SW480 (cell line): ENCODE results near the gene CEBPE.
A peak's percentile ranks its signal among the peaks of the same experiment; 100 is the strongest.

Source experiments
- DNase-seq: peaks from one replicate; pipeline ENCODE4 v3.0.0-alpha.2; 2016; ENCODE audit warnings: low spot score

Gene CEBPE

GRCh38 chr14:23102801-23103200 lies 16.3 kb downstream of the CEBPE start:
- DNase-seq, result no peak

- no peak for DNase-seq
Measured at GRCh38 chr14:23101986-23102625, 16.9 kb downstream of the CEBPE start.

GRCh38 chr14:23101213-23101970 lies 17.7 kb downstream of the CEBPE start:
- DNase-seq, result no peak

- no peak for DNase-seq
Measured at GRCh38 chr14:23099212-23099861, 19.7 kb downstream of the CEBPE start.

- DNase-seq, result no peak
Measured at GRCh38 chr14:23097786-23098185, 21.3 kb downstream of the CEBPE start.

GRCh38 chr14:23095196-23096108 lies 23.6 kb downstream of the CEBPE start, which contains the start of gene C14orf119:
TSS of gene C14orf119 (plus strand) at chr14:23095505. CDS start at chr14:23097659, 2,154 bp downstream.
- peak; percentile 99 for DNase-seq

GRCh38 chr14:23094666-23095195 lies 24.3 kb downstream of the CEBPE start, which contains the start of gene ACIN1:
TSS of gene ACIN1 (minus strand) at chr14:23095136. CDS start at chr14:23095112, 24 bp downstream.
- DNase-seq, result peak; percentile 75

GRCh38 chr14:23093991-23094665 lies 24.9 kb downstream of the CEBPE start:
- DNase-seq, result no peak

- no peak for DNase-seq
Measured at GRCh38 chr14:23093526-23093925, 25.5 kb downstream of the CEBPE start.

- no peak for DNase-seq
Measured at GRCh38 chr14:23093104-23093503, 26.0 kb downstream of the CEBPE start.

GRCh38 chr14:23091294-23092225 lies 27.5 kb downstream of the CEBPE start:
- no peak for DNase-seq

- DNase-seq, result no peak
Measured at GRCh38 chr14:23090254-23090636, 28.8 kb downstream of the CEBPE start.

GRCh38 chr14:23089498-23090253 lies 29.4 kb downstream of the CEBPE start:
- no peak for DNase-seq

- DNase-seq, result no peak
Measured at GRCh38 chr14:23086565-23086964, 32.5 kb downstream of the CEBPE start.

- no peak for DNase-seq
Measured at GRCh38 chr14:23085458-23085857, 33.6 kb downstream of the CEBPE start.

GRCh38 chr14:23080474-23080873 lies 38.6 kb downstream of the CEBPE start:
- DNase-seq, result no peak

- DNase-seq, result no peak
Measured at GRCh38 chr14:23079716-23080115, 39.3 kb downstream of the CEBPE start.

- DNase-seq, result peak; percentile 56
Measured at GRCh38 chr14:23078692-23079116, 40.4 kb downstream of the CEBPE start.

- no peak for DNase-seq
Measured at GRCh38 chr14:23077962-23078361, 41.1 kb downstream of the CEBPE start.
